H9 (cell line): ENCODE measurements around the gene OFD1. TPM values are rescaled to one million over a fixed set of nuclear protein-coding genes. Genes with fewer than 3 reads are reported as not detected.

Experiments used
- DNase-seq: peaks from one replicate; pipeline ENCODE4 v3.0.0-alpha.2; 2017
- H2AFZ ChIP-seq: one replicate; pipeline ENCODE4 v1.6.1; 2013; ENCODE audit warnings: mild to moderate bottlenecking, low read length, control low read depth, moderate library complexity
- H2AK5ac ChIP-seq: 2 replicates; pipeline ENCODE4 v1.6.1; 2013; ENCODE audit warnings: low read length, control low read depth, mixed read lengths; ENCODE audit not compliant: insufficient read length
- H2BK120ac ChIP-seq: one replicate; pipeline ENCODE4 v1.6.1; 2013; ENCODE audit warnings: low read depth, mild to moderate bottlenecking, low read length, control low read depth, inconsistent platforms; ENCODE audit not compliant: poor library complexity, severe bottlenecking
- H2BK12ac ChIP-seq: 2 replicates; pipeline ENCODE4 v1.6.1; 2013; ENCODE audit warnings: low read length, control low read depth, mixed read lengths, low read depth; ENCODE audit not compliant: insufficient read length
- H2BK15ac ChIP-seq: 2 replicates; pipeline ENCODE4 v1.6.1; 2013; ENCODE audit warnings: low read depth, low read length, control low read depth
- H2BK20ac ChIP-seq: one replicate; pipeline ENCODE4 v1.6.1; 2013; ENCODE audit warnings: low read depth, mild to moderate bottlenecking, low read length, control low read depth, inconsistent platforms; ENCODE audit not compliant: poor library complexity, severe bottlenecking
- H2BK5ac ChIP-seq: 2 replicates; pipeline ENCODE4 v1.6.1; 2013; ENCODE audit warnings: low read length, control low read depth, mixed read lengths; ENCODE audit not compliant: insufficient read length
- H3K14ac ChIP-seq: 2 replicates; pipeline ENCODE4 v1.6.1; 2013; ENCODE audit warnings: low read length, control low read depth; ENCODE audit not compliant: insufficient read depth
- H3K18ac ChIP-seq: 2 replicates; pipeline ENCODE4 v1.6.1; 2013; ENCODE audit warnings: low read depth, mild to moderate bottlenecking, mixed read lengths, low read length, control low read depth; ENCODE audit not compliant: insufficient read length
- H3K23ac ChIP-seq: 2 replicates; pipeline ENCODE4 v1.6.1; 2013; ENCODE audit warnings: low read length, control low read depth, mixed read lengths, low read depth; ENCODE audit not compliant: insufficient read length
- H3K23me2 ChIP-seq: 2 replicates; pipeline ENCODE4 v1.6.1; 2013; ENCODE audit warnings: low read depth, mild to moderate bottlenecking, mixed read lengths, low read length, control low read depth; ENCODE audit not compliant: insufficient read length, poor library complexity, severe bottlenecking
- H3K27ac ChIP-seq: 2 replicates; pipeline ENCODE4 v1.5.1; 2013; ENCODE audit warnings: low read length, control low read depth, mixed read lengths, low read depth; ENCODE audit not compliant: insufficient read length
- H3K27me3 ChIP-seq: 2 replicates; pipeline ENCODE4 v1.6.1; 2013; ENCODE audit warnings: low read length, control low read depth, inconsistent platforms; ENCODE audit not compliant: insufficient read depth
- H3K4ac ChIP-seq: 2 replicates; pipeline ENCODE4 v1.6.1; 2013; ENCODE audit warnings: low read depth, mild to moderate bottlenecking, control low read depth, inconsistent platforms, low read length, moderate library complexity
- H3K4me1 ChIP-seq: 2 replicates; pipeline ENCODE4 v1.6.1; 2013; ENCODE audit warnings: low read length, control low read depth, inconsistent platforms; ENCODE audit not compliant: insufficient read depth
- H3K4me2 ChIP-seq: 2 replicates; pipeline ENCODE4 v1.6.1; 2013; ENCODE audit warnings: low read length, control low read depth, mixed read lengths; ENCODE audit not compliant: insufficient read length, insufficient read depth
- H3K56ac ChIP-seq: 2 replicates; pipeline ENCODE4 v1.6.1; 2013; ENCODE audit warnings: low read depth, mild to moderate bottlenecking, mixed read lengths, low read length, control low read depth; ENCODE audit not compliant: insufficient read length
- H3K79me1 ChIP-seq: 2 replicates; pipeline ENCODE4 v1.6.1; 2013; ENCODE audit warnings: low read depth, mild to moderate bottlenecking, moderate library complexity, low read length, control low read depth, inconsistent platforms; ENCODE audit not compliant: insufficient read depth, poor library complexity, severe bottlenecking
- H3K79me2 ChIP-seq: 2 replicates; pipeline ENCODE4 v1.6.1; 2013; ENCODE audit warnings: low read length, control low read depth, inconsistent platforms; ENCODE audit not compliant: insufficient read depth
- H3K9ac ChIP-seq: 2 replicates; pipeline ENCODE4 v1.6.1; 2013; ENCODE audit warnings: low read length, control low read depth, mixed read lengths; ENCODE audit not compliant: insufficient read length; ENCODE audit errors: extremely low read depth
- H3K9me3 ChIP-seq: one replicate; pipeline ENCODE4 v1.6.1; 2013; ENCODE audit warnings: low read depth, low read length, inconsistent platforms; ENCODE audit not compliant: control insufficient read depth
- H3T11ph ChIP-seq: one replicate; pipeline ENCODE4 v1.6.1; 2013; ENCODE audit warnings: mild to moderate bottlenecking, low read length, control low read depth, inconsistent platforms
- H4K20me1 ChIP-seq: one replicate; pipeline ENCODE4 v1.6.1; 2013; ENCODE audit not compliant: control insufficient read depth, insufficient read length, insufficient read depth
- H4K5ac ChIP-seq: 2 replicates; pipeline ENCODE4 v1.6.1; 2013; ENCODE audit warnings: low read depth, mild to moderate bottlenecking, mixed read lengths, low read length, control low read depth; ENCODE audit not compliant: insufficient read length
- H4K8ac ChIP-seq: replicated peaks from 2 replicates; pipeline ENCODE4 v1.6.1; 2013; ENCODE audit warnings: low read length, control low read depth, mixed read lengths, low read depth; ENCODE audit not compliant: insufficient read length
- H4K91ac ChIP-seq: 2 replicates; pipeline ENCODE4 v1.6.1; 2013; ENCODE audit warnings: low read depth, mild to moderate bottlenecking, moderate library complexity, mixed read lengths, low read length, control low read depth; ENCODE audit not compliant: insufficient read length
- H3K27ac Mint-ChIP-seq, 3 experiments: 2 replicates in 2 of 3; 3 replicates in 1 of 3; pipeline ENCODE4 v1.8.0; 2020 to 2021; ENCODE audit warnings: mixed read lengths in 3 of 3, mild to moderate bottlenecking in 1 of 3, moderate library complexity in 1 of 3
- H3K27me3 Mint-ChIP-seq: 2 replicates; pipeline ENCODE4 v1.8.0; 2021; ENCODE audit warnings: low read depth, mild to moderate bottlenecking, moderate library complexity, mixed read lengths
- H3K36me3 Mint-ChIP-seq, 3 experiments: 2 replicates in 2 of 3; 3 replicates in 1 of 3; pipeline ENCODE4 v1.8.0; 2020 to 2021; ENCODE audit warnings: low read depth in 3 of 3, mixed read lengths in 3 of 3; ENCODE audit not compliant: insufficient read depth in 1 of 3
- H3K4me1 Mint-ChIP-seq, 2 experiments: 2 replicates each; pipeline ENCODE4 v1.8.0; 2020; ENCODE audit warnings: mixed read lengths in 2 of 2
- H3K4me3 Mint-ChIP-seq, 2 experiments: 2 replicates in 1 of 2; 3 replicates in 1 of 2; pipeline ENCODE4 v1.8.0; 2020 to 2021; ENCODE audit warnings: mild to moderate bottlenecking in 2 of 2, mixed read lengths in 2 of 2, moderate library complexity in 1 of 2
- H3K9me3 Mint-ChIP-seq, 2 experiments: 2 replicates in 1 of 2; 3 replicates in 1 of 2; pipeline ENCODE4 v1.8.0; 2020; ENCODE audit warnings: mild to moderate bottlenecking in 2 of 2, mixed read lengths in 2 of 2, moderate library complexity in 1 of 2
- CTCF ChIP-seq: fragments of 200-600 bp; sonication (generic); conservative IDR thresholded peaks from 3 replicates; pipeline ENCODE4 v1.8.0; 2021; ENCODE audit warnings: antibody characterized with exemption, mild to moderate bottlenecking
- WGBS: extraction: QIAGEN DNeasy Blood & Tissue Kit; methylation state at CpG from one replicate; pipeline ENCODE4 v1.1.7; 2013; ENCODE audit warnings: missing lambda C conversion rate, low lambda C conversion rate, mixed read lengths; ENCODE audit not compliant: insufficient read length; ENCODE audit errors: extremely low coverage; 5-methylcytosine and 5-hydroxymethylcytosine counted together
- total RNA-seq: library from RNA; stranded (reverse); gene quantifications from 2 replicates; pipeline ENCODE4 v1.2.1, GENCODE V29; 2021

OFD1 gene
- total RNA-seq, 1 experiment from 2014 or later = 36.0 TPM

GRCh38 chrX:13695601-13696115, 38.9 kb upstream of the OFD1 start:
- TF ChIP-seq CTCF = no peak
- H2AK5ac ChIP-seq = no peak overlapping the region
- H2BK12ac ChIP-seq = no peak overlapping the region
- H3K27ac Mint-ChIP-seq = no peak overlapping the region; a peak in 2 of 7 replicates
- H3K4ac ChIP-seq = no peak overlapping the region
- H3K23ac ChIP-seq = no peak overlapping the region
- no peak overlapping the region for H3K27ac ChIP-seq
- no peak overlapping the region for H3K4me2 ChIP-seq
- no peaks in the 10 kb centered on the region; the same call in none of the 2 replicates for H3K27me3 Mint-ChIP-seq
- no peak overlapping the region for H2BK5ac ChIP-seq
- no peaks in the 10 kb centered on the region for H3K9me3 ChIP-seq
- DNase-seq = no peak
- no peak overlapping the region for H3K9ac ChIP-seq
- H3K4me1 ChIP-seq = peaks cover 12% of the 10 kb centered on the region; the same call in 1 of the 2 replicates
- H3K4me1 Mint-ChIP-seq = peaks cover 21 to 24% of the 10 kb centered on the region in 2 experiments
- no peaks in the 10 kb centered on the region for H4K20me1 ChIP-seq
- H2AFZ ChIP-seq = no peak overlapping the region
- no peak overlapping the region for H2BK20ac ChIP-seq
- H3K56ac ChIP-seq = no peak overlapping the region
- no peak overlapping the region for H4K91ac ChIP-seq
- H3K36me3 Mint-ChIP-seq = peaks cover 0 to 3% (median 1%) of the 10 kb centered on the region in 3 experiments; a peak in 3 of 7 replicates
- peaks cover 14 to 27% of the 10 kb centered on the region in 2 experiments for H3K9me3 Mint-ChIP-seq
- no peaks in the 10 kb centered on the region for H3K79me1 ChIP-seq
- no peak overlapping the region for H3K4me3 Mint-ChIP-seq
- no peak overlapping the region for H3T11ph ChIP-seq
- no peaks in the 10 kb centered on the region for H3K23me2 ChIP-seq
- H3K27me3 ChIP-seq = no peaks in the 10 kb centered on the region
- no peak overlapping the region for H4K5ac ChIP-seq
- H4K8ac ChIP-seq = no peak overlapping the region
- H3K14ac ChIP-seq = no peak overlapping the region
- WGBS = 100% methylated on average over 2 of the region's 4 CpGs
- peaks cover 37% of the 10 kb centered on the region; the same call in 1 of the 2 replicates for H3K79me2 ChIP-seq
- H3K18ac ChIP-seq = no peak overlapping the region
- H2BK120ac ChIP-seq = no peak overlapping the region
- H2BK15ac ChIP-seq = no peak overlapping the region
